HG02610 (cell line): ENCODE measurements around the gene PHKG2.
"Not testable (repeated sequence)": the region's sequence is repeated elsewhere in the genome, so short reads cannot be mapped to it uniquely, and the experiment has no call there.

ENCODE experiments used
- ATAC-seq: cut with Tn5 transposase; IDR thresholded peaks from one replicate; pipeline ENCODE4 v1.9.1; 2021; ENCODE audit warnings: mild to moderate bottlenecking, moderate library complexity; ENCODE audit not compliant: unreplicated experiment

PHKG2 gene

GRCh38 chr16:30747799-30748633, at the start of gene PHKG2:
TSS of gene PHKG2 (plus strand) at chr16:30748425. CDS start at chr16:30748821, 396 bp downstream.
- ATAC-seq = peak; percentile 98

DNA sequence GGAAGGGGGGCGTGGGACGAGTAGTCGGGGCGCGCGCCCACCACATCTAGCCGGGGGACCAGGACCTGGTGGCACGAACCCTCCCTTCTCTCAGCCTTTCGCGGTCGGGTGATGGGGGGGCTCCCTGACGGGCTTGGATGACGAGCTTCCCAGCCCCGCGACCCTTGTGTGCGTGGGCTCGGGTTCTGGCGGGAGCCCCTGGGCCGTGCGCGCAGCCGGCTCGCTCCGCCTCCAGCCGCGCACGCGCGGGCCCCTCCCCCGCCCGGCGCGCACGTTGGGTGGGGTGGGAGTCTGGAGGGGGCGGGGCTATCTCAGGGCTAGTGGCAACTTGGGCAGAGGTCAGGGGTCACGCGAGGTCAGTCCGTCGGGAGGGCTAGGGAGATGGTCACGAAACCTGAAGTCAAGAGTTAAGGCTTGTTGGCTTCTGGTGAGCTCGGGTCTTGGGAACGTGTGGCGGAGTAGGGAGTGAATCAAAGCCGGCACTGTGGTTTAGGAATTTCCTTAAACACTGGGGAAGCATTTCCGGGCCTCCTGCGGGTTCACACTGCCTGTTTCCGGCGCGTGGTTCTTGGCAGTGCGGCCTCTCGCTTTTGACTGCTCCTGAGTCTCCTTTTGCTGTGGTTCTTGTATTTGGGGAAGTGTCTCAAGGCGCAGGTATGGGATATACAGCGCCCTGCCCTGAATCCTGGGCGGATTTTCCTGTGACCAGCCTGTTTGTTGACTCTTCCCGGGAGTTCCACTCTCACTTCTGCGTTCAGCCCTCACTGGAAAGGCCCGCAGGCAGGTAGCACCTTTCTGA, 49.2 kb upstream of the PHKG2 start, which contains the start of gene SRCAP:
SRCAP (plus strand) TSS at position 356 of the 799 bp plus-strand sequence. CDS start 1,654 bp downstream, outside the sequence.
- ATAC-seq = peak; percentile 23

DNA sequence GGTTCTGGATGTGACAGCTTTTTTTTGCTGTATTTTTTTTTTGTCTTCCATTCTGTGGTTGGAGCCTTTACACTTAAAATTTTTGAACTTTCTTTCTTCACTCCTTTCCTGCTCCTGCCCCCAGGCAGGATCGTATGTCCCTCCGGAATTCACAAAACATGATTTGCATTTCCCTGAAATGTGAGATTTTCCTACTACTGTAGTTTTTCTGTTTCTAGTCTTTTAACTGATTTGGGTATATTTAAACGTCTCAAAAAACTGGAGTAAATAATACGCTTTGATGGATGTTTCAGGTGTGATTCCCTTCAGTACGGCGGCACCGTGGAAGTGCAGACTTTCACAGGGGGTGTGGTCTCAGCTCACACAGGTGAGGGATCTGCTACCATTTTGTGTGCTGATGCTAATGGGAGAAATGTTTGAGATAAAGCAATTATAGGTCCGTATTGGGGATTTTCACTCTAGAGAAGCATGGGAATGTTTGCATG, 48.6 kb upstream of the PHKG2 start:
- no peak for ATAC-seq

- no peak for ATAC-seq
These were observed 47.7 kb upstream of the PHKG2 start for GRCh38 chr16:30700491-30700890.

DNA sequence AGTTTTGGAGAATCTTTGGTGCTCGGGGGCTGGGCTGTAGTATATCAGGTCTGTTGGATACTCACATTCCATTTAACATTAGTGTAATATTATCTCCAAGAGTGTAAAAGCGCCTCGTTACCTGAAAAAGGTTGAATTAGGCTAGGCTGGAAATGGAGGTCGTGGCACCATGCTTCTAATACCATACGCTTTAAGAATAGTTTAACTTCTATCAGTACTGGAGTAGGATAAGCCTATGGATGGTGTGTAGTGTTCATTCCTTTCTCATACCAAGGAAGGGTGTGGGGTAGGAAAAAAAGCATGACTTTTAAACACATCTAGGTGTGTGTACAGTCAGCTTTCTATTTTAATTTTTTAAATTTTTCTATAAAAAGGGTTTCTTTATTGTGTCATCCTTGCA, 47.3 kb upstream of the PHKG2 start:
- no peak for ATAC-seq

DNA sequence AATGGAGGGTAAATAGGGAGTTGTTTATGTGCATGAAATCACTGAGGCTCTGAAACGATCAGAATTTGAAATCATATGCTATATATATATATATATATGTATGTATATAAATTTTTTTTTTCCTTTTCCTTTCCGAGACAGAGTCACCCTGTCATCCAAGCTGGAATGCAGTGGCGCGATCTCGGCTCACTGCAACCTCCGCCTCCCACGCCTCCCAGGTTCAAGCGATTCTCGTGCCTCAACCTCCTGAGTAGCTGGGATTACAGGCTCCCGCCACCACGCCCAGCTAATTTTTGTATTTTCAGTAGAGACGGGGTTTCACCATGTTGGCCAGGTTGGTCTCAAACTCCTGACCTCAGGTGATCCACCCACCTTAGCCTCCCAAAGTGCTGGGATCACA, 45.2 kb upstream of the PHKG2 start:
- not testable (repeated sequence) for ATAC-seq

DNA sequence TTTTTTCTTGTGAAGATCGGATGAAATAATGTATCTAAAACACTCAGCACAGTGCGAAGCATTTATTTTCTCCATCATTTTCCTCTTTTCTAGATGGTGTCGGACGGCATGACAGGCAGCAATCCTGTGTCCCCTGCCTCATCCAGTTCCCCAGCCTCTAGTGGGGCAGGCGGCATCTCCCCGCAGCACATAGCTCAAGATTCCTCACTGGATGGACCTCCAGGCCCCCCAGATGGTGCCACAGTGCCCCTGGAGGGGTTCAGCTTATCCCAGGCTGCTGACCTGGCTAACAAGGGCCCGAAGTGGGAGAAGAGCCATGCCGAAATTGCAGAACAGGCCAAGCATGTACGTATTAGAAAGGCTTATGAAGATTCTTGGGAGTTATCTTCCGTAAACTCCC, 44.3 kb upstream of the PHKG2 start:
- ATAC-seq = no peak

DNA sequence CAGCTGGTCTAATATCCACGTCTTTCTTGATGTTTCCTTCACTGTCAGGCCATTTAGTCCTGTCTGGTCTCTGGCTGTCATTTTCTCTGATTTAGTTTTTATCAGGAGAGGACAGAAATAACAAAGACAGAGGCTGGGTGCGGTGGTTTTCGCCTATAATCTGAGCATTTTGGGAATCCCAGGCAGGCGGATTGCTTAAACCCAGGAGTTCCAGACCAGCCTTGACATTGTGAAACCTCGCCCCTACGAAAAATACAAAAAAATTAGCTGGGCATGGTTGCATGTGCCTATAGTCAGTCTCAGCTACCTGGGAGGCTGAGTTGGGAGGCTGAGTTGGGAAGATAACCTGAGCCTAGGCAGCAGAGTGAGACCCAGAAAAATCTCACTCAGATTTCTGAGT, 42.2 kb upstream of the PHKG2 start:
- no peak for ATAC-seq

DNA sequence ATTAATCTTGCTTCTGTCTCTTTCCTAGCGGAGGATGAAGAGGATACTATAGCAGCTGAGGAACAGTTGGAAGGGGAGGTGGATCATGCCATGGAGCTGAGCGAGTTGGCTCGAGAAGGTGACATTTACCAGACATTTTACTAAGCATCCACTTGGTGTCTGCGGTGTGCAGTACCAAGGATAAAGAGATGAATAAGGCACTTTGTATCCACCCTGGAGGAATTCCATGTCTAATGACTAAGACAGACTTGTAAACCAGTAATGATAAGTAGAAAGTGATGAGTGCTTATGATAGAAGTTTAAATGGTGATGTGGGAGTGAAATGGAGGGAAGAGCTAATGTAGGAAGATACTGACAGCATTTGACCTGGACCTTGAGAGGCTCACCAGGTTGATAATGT, 37.3 kb upstream of the PHKG2 start:
- no peak for ATAC-seq

DNA sequence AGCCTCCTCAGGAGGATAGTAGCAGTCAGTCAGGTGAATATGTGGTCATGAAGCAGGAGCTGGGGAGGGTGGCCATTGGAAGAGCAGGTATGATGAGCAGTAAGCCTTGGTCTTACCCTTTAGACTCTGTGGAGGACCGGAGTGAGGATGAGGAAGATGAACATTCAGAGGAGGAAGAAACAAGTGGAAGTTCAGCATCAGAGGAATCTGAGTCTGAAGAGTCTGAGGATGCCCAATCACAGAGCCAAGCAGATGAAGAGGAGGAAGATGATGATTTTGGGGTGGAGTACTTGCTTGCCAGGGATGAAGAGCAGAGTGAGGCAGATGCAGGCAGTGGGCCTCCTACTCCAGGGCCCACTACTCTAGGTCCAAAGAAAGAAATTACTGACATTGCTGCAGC, 36.5 kb upstream of the PHKG2 start:
- ATAC-seq = no peak

GRCh38 chr16:30715750-30716445, 32.3 kb upstream of the PHKG2 start:
- no peak for ATAC-seq

DNA sequence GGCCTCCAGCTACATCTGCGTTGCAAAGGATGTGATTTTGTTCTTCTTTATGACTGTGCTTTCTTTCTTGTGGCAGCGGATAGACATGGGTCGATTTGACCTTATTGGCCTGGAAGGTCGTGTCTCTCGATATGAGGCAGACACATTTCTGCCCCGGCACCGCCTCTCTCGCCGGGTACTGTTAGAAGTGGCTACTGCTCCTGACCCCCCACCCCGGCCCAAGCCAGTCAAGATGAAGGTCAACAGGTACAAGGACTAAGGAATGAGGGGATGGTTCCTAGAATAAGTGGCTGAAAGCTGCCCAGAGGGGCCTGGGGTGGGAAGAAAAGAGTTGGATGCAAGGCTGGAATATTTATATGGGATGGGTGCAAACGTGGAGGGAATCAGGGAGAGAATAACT, 28.1 kb upstream of the PHKG2 start:
- ATAC-seq = no peak

GRCh38 chr16:30720694-30721093, 27.5 kb upstream of the PHKG2 start:
- no peak for ATAC-seq

GRCh38 chr16:30721167-30721566, 27.1 kb upstream of the PHKG2 start:
- no peak for ATAC-seq

GRCh38 chr16:30721606-30722005, 26.6 kb upstream of the PHKG2 start:
- no peak for ATAC-seq

GRCh38 chr16:30722443-30722842, 25.8 kb upstream of the PHKG2 start:
- no peak for ATAC-seq

DNA sequence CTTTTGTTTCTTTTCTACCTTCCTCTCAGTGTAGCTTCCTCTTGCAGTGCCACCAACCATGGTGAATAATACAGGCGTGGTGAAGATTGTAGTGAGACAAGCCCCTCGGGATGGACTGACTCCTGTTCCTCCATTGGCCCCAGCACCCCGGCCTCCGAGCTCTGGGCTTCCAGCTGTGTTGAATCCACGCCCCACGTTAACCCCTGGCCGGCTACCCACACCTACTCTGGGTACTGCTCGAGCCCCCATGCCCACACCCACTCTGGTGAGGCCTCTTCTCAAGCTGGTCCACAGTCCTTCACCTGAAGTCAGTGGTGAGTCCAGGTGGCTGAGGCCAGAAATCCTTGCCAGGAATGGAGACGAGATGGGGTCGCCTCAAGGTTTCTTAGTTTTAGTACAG, 25.3 kb upstream of the PHKG2 start:
- no peak for ATAC-seq

DNA sequence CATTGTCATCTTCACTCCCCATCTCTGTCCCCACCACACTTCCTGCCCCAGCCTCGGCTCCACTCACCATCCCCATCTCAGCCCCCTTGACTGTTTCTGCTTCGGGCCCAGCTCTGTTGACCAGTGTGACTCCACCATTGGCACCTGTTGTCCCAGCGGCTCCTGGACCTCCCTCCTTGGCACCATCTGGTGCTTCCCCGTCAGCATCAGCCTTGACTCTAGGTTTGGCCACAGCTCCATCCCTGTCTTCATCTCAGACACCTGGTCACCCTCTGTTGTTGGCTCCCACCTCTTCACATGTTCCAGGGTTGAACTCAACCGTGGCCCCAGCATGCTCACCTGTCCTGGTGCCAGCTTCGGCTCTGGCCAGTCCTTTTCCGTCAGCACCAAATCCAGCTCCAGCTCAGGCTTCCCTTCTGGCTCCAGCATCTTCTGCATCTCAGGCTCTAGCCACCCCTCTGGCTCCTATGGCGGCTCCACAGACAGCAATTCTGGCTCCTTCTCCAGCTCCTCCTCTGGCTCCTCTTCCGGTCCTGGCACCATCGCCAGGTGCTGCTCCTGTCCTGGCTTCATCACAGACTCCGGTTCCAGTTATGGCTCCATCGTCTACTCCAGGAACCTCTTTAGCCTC, 24.4 kb upstream of the PHKG2 start:
- ATAC-seq = no peak

DNA sequence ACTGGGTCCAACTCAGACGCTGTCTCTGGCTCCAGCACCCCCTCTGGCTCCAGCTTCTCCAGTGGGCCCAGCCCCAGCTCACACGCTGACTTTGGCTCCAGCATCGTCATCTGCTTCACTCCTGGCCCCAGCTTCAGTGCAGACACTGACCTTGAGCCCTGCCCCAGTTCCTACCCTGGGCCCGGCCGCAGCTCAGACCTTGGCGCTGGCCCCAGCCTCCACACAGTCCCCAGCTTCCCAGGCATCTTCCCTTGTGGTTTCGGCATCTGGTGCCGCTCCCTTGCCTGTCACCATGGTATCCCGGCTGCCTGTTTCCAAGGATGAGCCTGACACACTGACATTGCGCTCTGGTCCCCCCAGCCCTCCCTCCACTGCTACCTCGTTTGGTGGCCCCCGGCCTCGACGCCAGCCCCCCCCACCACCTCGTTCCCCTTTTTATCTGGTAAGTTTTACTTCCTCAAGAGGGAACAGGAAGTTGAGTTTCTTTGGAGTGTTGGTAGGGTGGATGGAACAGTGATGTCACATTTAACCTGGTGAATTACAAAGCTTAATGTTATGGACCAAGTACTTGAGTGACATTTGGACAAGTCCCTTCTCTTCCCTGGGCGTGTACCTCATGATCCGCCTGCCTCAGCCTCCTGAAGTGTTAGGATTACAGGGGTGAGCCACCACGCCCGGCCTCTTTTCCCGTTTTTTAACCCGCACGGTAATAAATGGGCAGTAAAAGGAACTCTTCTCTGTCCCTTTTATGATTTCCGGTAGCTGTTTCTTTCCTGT, 23.4 kb upstream of the PHKG2 start:
- no peak for ATAC-seq

GRCh38 chr16:30725418-30725792, 22.8 kb upstream of the PHKG2 start:
- ATAC-seq = no peak
